ENCODE results near the gene AP2S1. TPM values are rescaled to one million over a fixed set of nuclear protein-coding genes. Genes with fewer than 3 reads are reported as not detected.
"Not testable (repeated sequence)": the region's sequence is repeated elsewhere in the genome, so short reads cannot be mapped to it uniquely, and the experiment has no call there.

The AP2S1 gene
- polyA plus RNA-seq, 4 donors: 85.1 to 164 (median 126) TPM

- 6 to 41% (median 20%) methylated on average over 3 of the region's 3 CpGs for WGBS, 3 donors
- DNase-seq (peak; percentile 90 to 96), FAIRE-seq (no peak)
- Histone ChIP-seq H3K4me3 (ENCODE audit: low read depth in 1 of 3, low read length in 3 of 3) (no peak overlapping the region), H3K36me3 (ENCODE audit: control insufficient read depth in 3 of 3, insufficient read depth in 2 of 3, low read depth in 1 of 3, low read length in 3 of 3) (peaks cover 0 to 4% (median 0%) of the 10 kb centered on the region in 3 donors), H3K9me3 (ENCODE audit: control insufficient read depth in 2 of 2, insufficient read depth in 1 of 2, low read depth in 1 of 2, low read length in 1 of 2) (no peaks in the 10 kb centered on the region), H3K27me3 (ENCODE audit: control insufficient read depth in 3 of 3, insufficient read depth in 3 of 3, low read length in 3 of 3) (no peaks in the 10 kb centered on the region), H3K27ac (ENCODE audit: low read depth in 1 of 3, low read length in 2 of 3) (peak overlapping the region; percentile 76 to 84 (median 80)), H3K4me1 (ENCODE audit: control insufficient read depth in 3 of 3, insufficient read depth in 2 of 3, low read depth in 1 of 3, low read length in 2 of 3) (peaks cover 12 to 42% (median 17%) of the 10 kb centered on the region in 3 donors)
These were observed 40.0 kb upstream of the AP2S1 start for GRCh38 chr19:46890423-46891170.

- no peaks in the 10 kb centered on the region for H3K27me3 ChIP-seq (ENCODE audit: control insufficient read depth in 3 of 3, insufficient read depth in 3 of 3, low read length in 3 of 3)
- 95 to 96% (median 95%) methylated on average over 5 of the region's 5 CpGs for WGBS, 3 donors
- H3K4me3 ChIP-seq (ENCODE audit: low read depth in 1 of 3, low read length in 3 of 3): no peak overlapping the region
- H3K9me3 ChIP-seq (ENCODE audit: control insufficient read depth in 2 of 2, insufficient read depth in 1 of 2, low read depth in 1 of 2, low read length in 1 of 2): no peaks in the 10 kb centered on the region
- DNase-seq (no peak), FAIRE-seq (no peak)
- peaks cover 0 to 6% (median 0%) of the 10 kb centered on the region in 3 donors for H3K36me3 ChIP-seq (ENCODE audit: control insufficient read depth in 3 of 3, insufficient read depth in 2 of 3, low read depth in 1 of 3, low read length in 3 of 3)
- H3K4me1 ChIP-seq (ENCODE audit: control insufficient read depth in 3 of 3, insufficient read depth in 2 of 3, low read depth in 1 of 3, low read length in 2 of 3): peaks cover 7 to 42% (median 12%) of the 10 kb centered on the region in 3 donors
- H3K27ac ChIP-seq (ENCODE audit: low read depth in 1 of 3, low read length in 2 of 3): no peak overlapping the region
These were observed 36.7 kb upstream of the AP2S1 start for GRCh38 chr19:46887240-46887782.

- no peak overlapping the region for H3K4me3 ChIP-seq (ENCODE audit: low read depth in 1 of 3, low read length in 3 of 3)
- FAIRE-seq: no peak
These were observed 36.0 kb upstream of the AP2S1 start for GRCh38 chr19:46886546-46887239.

GRCh38 chr19:46885411-46885810 lies 34.8 kb upstream of the AP2S1 start:
- no peak overlapping the region for H3K4me3 ChIP-seq (ENCODE audit: low read depth in 1 of 3, low read length in 3 of 3)
- 82 to 86% (median 85%) methylated on average over 2 of the region's 2 CpGs for WGBS, 3 donors
- FAIRE-seq: no peak

More at GRCh38 chr19:46886546-46887239, 36.0 kb upstream of the AP2S1 start:
- 79 to 81% (median 81%) methylated on average over 5 of the region's 5 CpGs for WGBS, 3 donors
- no peak for DNase-seq
- Histone ChIP-seq H3K27ac (ENCODE audit: low read depth in 1 of 3, low read length in 2 of 3) (no peak overlapping the region), H3K27me3 (ENCODE audit: control insufficient read depth in 3 of 3, insufficient read depth in 3 of 3, low read length in 3 of 3) (no peaks in the 10 kb centered on the region), H3K4me1 (ENCODE audit: control insufficient read depth in 3 of 3, insufficient read depth in 2 of 3, low read depth in 1 of 3, low read length in 2 of 3) (peaks cover 7 to 38% (median 7%) of the 10 kb centered on the region in 3 donors), H3K36me3 (ENCODE audit: control insufficient read depth in 3 of 3, insufficient read depth in 2 of 3, low read depth in 1 of 3, low read length in 3 of 3) (peaks cover 0 to 6% (median 0%) of the 10 kb centered on the region in 3 donors), H3K9me3 (ENCODE audit: control insufficient read depth in 2 of 2, insufficient read depth in 1 of 2, low read depth in 1 of 2, low read length in 1 of 2) (no peaks in the 10 kb centered on the region)

GRCh38 chr19:46882751-46883150 lies 32.1 kb upstream of the AP2S1 start:
- WGBS, 3 donors: 76 to 83% (median 82%) methylated on average over 4 of the region's 4 CpGs
- not testable (repeated sequence) for FAIRE-seq; DNase-seq; H3K4me3 ChIP-seq (ENCODE audit: low read depth in 1 of 3, low read length in 3 of 3); H3K9me3 ChIP-seq (ENCODE audit: control insufficient read depth in 2 of 2, insufficient read depth in 1 of 2, low read depth in 1 of 2, low read length in 1 of 2); H3K27ac ChIP-seq (ENCODE audit: low read depth in 1 of 3, low read length in 2 of 3); H3K27me3 ChIP-seq (ENCODE audit: control insufficient read depth in 3 of 3, insufficient read depth in 3 of 3, low read length in 3 of 3)
- Histone ChIP-seq H3K36me3 (ENCODE audit: control insufficient read depth in 3 of 3, insufficient read depth in 2 of 3, low read depth in 1 of 3, low read length in 3 of 3) (peaks cover 0 to 30% (median 0%) of the 10 kb centered on the region in 3 donors), H3K4me1 (ENCODE audit: control insufficient read depth in 3 of 3, insufficient read depth in 2 of 3, low read depth in 1 of 3, low read length in 2 of 3) (peaks cover 0 to 14% (median 0%) of the 10 kb centered on the region in 3 donors)

More at GRCh38 chr19:46885411-46885810, 34.8 kb upstream of the AP2S1 start:
- Histone ChIP-seq H3K27me3 (ENCODE audit: control insufficient read depth in 3 of 3, insufficient read depth in 3 of 3, low read length in 3 of 3) (no peaks in the 10 kb centered on the region), H3K4me1 (ENCODE audit: control insufficient read depth in 3 of 3, insufficient read depth in 2 of 3, low read depth in 1 of 3, low read length in 2 of 3) (peaks cover under 1 to 32% (median 7%) of the 10 kb centered on the region in 3 donors), H3K27ac (ENCODE audit: low read depth in 1 of 3, low read length in 2 of 3) (no peak overlapping the region), H3K9me3 (ENCODE audit: control insufficient read depth in 2 of 2, insufficient read depth in 1 of 2, low read depth in 1 of 2, low read length in 1 of 2) (no peaks in the 10 kb centered on the region), H3K36me3 (ENCODE audit: control insufficient read depth in 3 of 3, insufficient read depth in 2 of 3, low read depth in 1 of 3, low read length in 3 of 3) (peaks cover 0 to 11% (median 0%) of the 10 kb centered on the region in 3 donors)
- no peak for DNase-seq

- Histone ChIP-seq H3K4me1 (ENCODE audit: control insufficient read depth in 3 of 3, insufficient read depth in 2 of 3, low read depth in 1 of 3, low read length in 2 of 3) (peaks cover 0 to 14% (median 0%) of the 10 kb centered on the region in 3 donors), H3K27ac (ENCODE audit: low read depth in 1 of 3, low read length in 2 of 3) (no peak overlapping the region), H3K27me3 (ENCODE audit: control insufficient read depth in 3 of 3, insufficient read depth in 3 of 3, low read length in 3 of 3) (no peaks in the 10 kb centered on the region), H3K4me3 (ENCODE audit: low read depth in 1 of 3, low read length in 3 of 3) (no peak overlapping the region), H3K9me3 (ENCODE audit: control insufficient read depth in 2 of 2, insufficient read depth in 1 of 2, low read depth in 1 of 2, low read length in 1 of 2) (no peaks in the 10 kb centered on the region), H3K36me3 (ENCODE audit: control insufficient read depth in 3 of 3, insufficient read depth in 2 of 3, low read depth in 1 of 3, low read length in 3 of 3) (peaks cover 0 to 30% (median 0%) of the 10 kb centered on the region in 3 donors)
- FAIRE-seq (no peak), DNase-seq (no peak)
- 90 to 97% (median 97%) methylated on average over 4 of the region's 4 CpGs for WGBS, 3 donors
These were observed 31.4 kb upstream of the AP2S1 start for GRCh38 chr19:46882034-46882433.

- DNase-seq: peak; percentile 40 to 85
- peaks cover 0 to 14% (median 0%) of the 10 kb centered on the region in 3 donors for H3K4me1 ChIP-seq (ENCODE audit: control insufficient read depth in 3 of 3, insufficient read depth in 2 of 3, low read depth in 1 of 3, low read length in 2 of 3)
- peaks cover 0 to 33% (median 0%) of the 10 kb centered on the region in 3 donors for H3K36me3 ChIP-seq (ENCODE audit: control insufficient read depth in 3 of 3, insufficient read depth in 2 of 3, low read depth in 1 of 3, low read length in 3 of 3)
- H3K9me3 ChIP-seq (ENCODE audit: control insufficient read depth in 2 of 2, insufficient read depth in 1 of 2, low read depth in 1 of 2, low read length in 1 of 2): no peaks in the 10 kb centered on the region
- H3K4me3 ChIP-seq (ENCODE audit: low read depth in 1 of 3, low read length in 3 of 3): no peak overlapping the region
- H3K27ac ChIP-seq (ENCODE audit: low read depth in 1 of 3, low read length in 2 of 3): peak overlapping the region in 1 of 3 donors; percentile 43
- 84 to 96% (median 92%) methylated on average over 4 of the region's 4 CpGs for WGBS, 3 donors
- no peaks in the 10 kb centered on the region for H3K27me3 ChIP-seq (ENCODE audit: control insufficient read depth in 3 of 3, insufficient read depth in 3 of 3, low read length in 3 of 3)
- no peak for FAIRE-seq
These were observed 30.4 kb upstream of the AP2S1 start for GRCh38 chr19:46881092-46881491.

GRCh38 chr19:46880431-46880830 lies 29.8 kb upstream of the AP2S1 start:
- 92 to 100% (median 98%) methylated on average over 1 of the region's 1 CpG for WGBS, 3 donors
- no peak for DNase-seq
- Histone ChIP-seq H3K4me1 (ENCODE audit: control insufficient read depth in 3 of 3, insufficient read depth in 2 of 3, low read depth in 1 of 3, low read length in 2 of 3) (peaks cover 0 to 13% (median 0%) of the 10 kb centered on the region in 3 donors), H3K9me3 (ENCODE audit: control insufficient read depth in 2 of 2, insufficient read depth in 1 of 2, low read depth in 1 of 2, low read length in 1 of 2) (no peaks in the 10 kb centered on the region), H3K27me3 (ENCODE audit: control insufficient read depth in 3 of 3, insufficient read depth in 3 of 3, low read length in 3 of 3) (no peaks in the 10 kb centered on the region), H3K27ac (ENCODE audit: low read depth in 1 of 3, low read length in 2 of 3) (no peak overlapping the region), H3K4me3 (ENCODE audit: low read depth in 1 of 3, low read length in 3 of 3) (no peak overlapping the region), H3K36me3 (ENCODE audit: control insufficient read depth in 3 of 3, insufficient read depth in 2 of 3, low read depth in 1 of 3, low read length in 3 of 3) (peaks cover 0 to 31% (median 0%) of the 10 kb centered on the region in 3 donors)
- no peak for FAIRE-seq
